GM10847 (cell line): ENCODE data around the gene PLEKHG3.

Source experiments
- POLR2A ChIP-seq: IDR thresholded peaks from 2 replicates; pipeline ENCODE4 v1.6.1; 2011; ENCODE audit not compliant: insufficient read length; ENCODE audit errors: extremely low read depth

Gene PLEKHG3

GRCh38 chr14:64702493-64703394 is 1.5 kb upstream of the PLEKHG3 start:
- TF ChIP-seq POLR2A = no peak

- TF ChIP-seq POLR2A = no peak
Measured at GRCh38 chr14:64703395-64704142, 655 bp upstream of the PLEKHG3 start.

- no peak for TF ChIP-seq POLR2A
Measured at GRCh38 chr14:64704743-64705380, 638 bp downstream of the PLEKHG3 start.

- no peak for TF ChIP-seq POLR2A
Measured at GRCh38 chr14:64705381-64706118, 1.3 kb downstream of the PLEKHG3 start.

GRCh38 chr14:64706119-64706592 is 1.9 kb downstream of the PLEKHG3 start:
- TF ChIP-seq POLR2A = no peak

GRCh38 chr14:64706593-64707193 is 2.5 kb downstream of the PLEKHG3 start:
- no peak for TF ChIP-seq POLR2A

GRCh38 chr14:64707661-64708060 is 3.4 kb downstream of the PLEKHG3 start:
- no peak for TF ChIP-seq POLR2A

- TF ChIP-seq POLR2A = no peak
Measured at GRCh38 chr14:64708148-64709004, 4.2 kb downstream of the PLEKHG3 start.

GRCh38 chr14:64709126-64709525 is 4.9 kb downstream of the PLEKHG3 start:
- no peak for TF ChIP-seq POLR2A

GRCh38 chr14:64711039-64711438 is 6.8 kb downstream of the PLEKHG3 start:
- no peak for TF ChIP-seq POLR2A

- no peak for TF ChIP-seq POLR2A
Measured at GRCh38 chr14:64713677-64714076, 9.5 kb downstream of the PLEKHG3 start.

- no peak for TF ChIP-seq POLR2A
Measured at GRCh38 chr14:64714432-64715025, 10.3 kb downstream of the PLEKHG3 start.

- no peak for TF ChIP-seq POLR2A
Measured at GRCh38 chr14:64715146-64715627, 11.0 kb downstream of the PLEKHG3 start.

- no peak for TF ChIP-seq POLR2A
Measured at GRCh38 chr14:64715628-64716412, 11.6 kb downstream of the PLEKHG3 start.
